Measurements from ENCODE around the gene PRDM16.

- TF ChIP-seq, protein P1, sequence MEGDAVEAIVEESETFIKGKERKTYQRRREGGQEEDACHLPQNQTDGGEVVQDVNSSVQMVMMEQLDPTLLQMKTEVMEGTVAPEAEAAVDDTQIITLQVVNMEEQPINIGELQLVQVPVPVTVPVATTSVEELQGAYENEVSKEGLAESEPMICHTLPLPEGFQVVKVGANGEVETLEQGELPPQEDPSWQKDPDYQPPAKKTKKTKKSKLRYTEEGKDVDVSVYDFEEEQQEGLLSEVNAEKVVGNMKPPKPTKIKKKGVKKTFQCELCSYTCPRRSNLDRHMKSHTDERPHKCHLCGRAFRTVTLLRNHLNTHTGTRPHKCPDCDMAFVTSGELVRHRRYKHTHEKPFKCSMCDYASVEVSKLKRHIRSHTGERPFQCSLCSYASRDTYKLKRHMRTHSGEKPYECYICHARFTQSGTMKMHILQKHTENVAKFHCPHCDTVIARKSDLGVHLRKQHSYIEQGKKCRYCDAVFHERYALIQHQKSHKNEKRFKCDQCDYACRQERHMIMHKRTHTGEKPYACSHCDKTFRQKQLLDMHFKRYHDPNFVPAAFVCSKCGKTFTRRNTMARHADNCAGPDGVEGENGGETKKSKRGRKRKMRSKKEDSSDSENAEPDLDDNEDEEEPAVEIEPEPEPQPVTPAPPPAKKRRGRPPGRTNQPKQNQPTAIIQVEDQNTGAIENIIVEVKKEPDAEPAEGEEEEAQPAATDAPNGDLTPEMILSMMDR (IDR thresholded peaks at IDR 0.05): no peak
- TF ChIP-seq POLR2A (IDR thresholded peaks at IDR 0.05): no peak
Observed at GRCh38 chr1:3476666-3477065, 407.7 kb downstream of the PRDM16 start.

Data from testis (tissue), 2 donors.